OCI-LY3 (cell line): ENCODE data around the gene AKAP12.

Experiments used
- EZH2phosphoT487 ChIP-seq: fragments of 200-600 bp; shearing (Covaris generic); IDR thresholded peaks from 2 replicates; pipeline ENCODE4 v1.6.1; 2018; ENCODE audit warnings: antibody characterized with exemption, mixed run types, low read depth
- TF ChIP-seq, protein P1 (sequence below): fragments of 200-600, 300-600 bp; sonication (generic); IDR thresholded peaks from 2 replicates; pipeline ENCODE4 v1.5.1; 2014; ENCODE audit warnings: antibody characterized with exemption, low read length, low read depth

DNA sequence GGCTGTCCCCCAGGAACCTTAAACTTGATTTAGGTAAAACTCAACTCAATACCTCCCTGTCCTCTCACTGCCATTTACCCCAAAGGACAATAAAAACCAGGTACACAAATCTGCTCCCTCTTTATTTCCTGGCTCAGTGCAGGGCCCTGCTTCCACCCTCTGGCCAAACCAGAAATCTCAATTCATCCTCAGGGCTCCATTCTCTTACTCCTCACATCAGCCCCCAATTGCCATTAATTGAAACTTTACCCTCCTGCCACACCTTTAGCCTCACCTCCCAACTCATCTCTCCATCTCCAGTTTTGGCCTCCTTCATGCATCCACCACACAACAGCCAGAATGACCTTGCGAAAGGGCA is 141.1 kb downstream of the AKAP12 start:
- TF ChIP-seq, protein P1, sequence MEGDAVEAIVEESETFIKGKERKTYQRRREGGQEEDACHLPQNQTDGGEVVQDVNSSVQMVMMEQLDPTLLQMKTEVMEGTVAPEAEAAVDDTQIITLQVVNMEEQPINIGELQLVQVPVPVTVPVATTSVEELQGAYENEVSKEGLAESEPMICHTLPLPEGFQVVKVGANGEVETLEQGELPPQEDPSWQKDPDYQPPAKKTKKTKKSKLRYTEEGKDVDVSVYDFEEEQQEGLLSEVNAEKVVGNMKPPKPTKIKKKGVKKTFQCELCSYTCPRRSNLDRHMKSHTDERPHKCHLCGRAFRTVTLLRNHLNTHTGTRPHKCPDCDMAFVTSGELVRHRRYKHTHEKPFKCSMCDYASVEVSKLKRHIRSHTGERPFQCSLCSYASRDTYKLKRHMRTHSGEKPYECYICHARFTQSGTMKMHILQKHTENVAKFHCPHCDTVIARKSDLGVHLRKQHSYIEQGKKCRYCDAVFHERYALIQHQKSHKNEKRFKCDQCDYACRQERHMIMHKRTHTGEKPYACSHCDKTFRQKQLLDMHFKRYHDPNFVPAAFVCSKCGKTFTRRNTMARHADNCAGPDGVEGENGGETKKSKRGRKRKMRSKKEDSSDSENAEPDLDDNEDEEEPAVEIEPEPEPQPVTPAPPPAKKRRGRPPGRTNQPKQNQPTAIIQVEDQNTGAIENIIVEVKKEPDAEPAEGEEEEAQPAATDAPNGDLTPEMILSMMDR, result no peak
- TF ChIP-seq EZH2phosphoT487, result no peak
